NCI-H187 treated with DMSO at 0.1 percent for 48 hours (cell line): ENCODE measurements around the gene NSA2.

Source experiments
- DNase-seq: peaks from one replicate; lab custom pipeline; 2025; lab: John Stamatoyannopoulos, UW

Gene NSA2

GRCh38 chr5:74816875-74817274 lies 49.8 kb downstream of the NSA2 start:
- no peak for DNase-seq

- no peak for DNase-seq
Observed at GRCh38 chr5:74822288-74822687, 55.2 kb downstream of the NSA2 start.

- no peak for DNase-seq
Observed at GRCh38 chr5:74829413-74829812, 62.4 kb downstream of the NSA2 start.
